Brain microvascular endothelial cell (primary cell): ENCODE measurements around the gene POLR3B.

ENCODE experiments used
- DNase-seq: peaks from one replicate; pipeline ENCODE4 v3.0.0-alpha.2; 2020
- H3K27ac ChIP-seq: fragments of 250-450 bp; sonication (Bioruptor Pico); 2 replicates; pipeline ENCODE4 v1.5.1; 2020; ENCODE audit warnings: mild to moderate bottlenecking, moderate library complexity
- H3K27me3 ChIP-seq: fragments of 250-450 bp; sonication (Bioruptor Pico); replicated peaks from 2 replicates; pipeline ENCODE4 v1.5.1; 2020; ENCODE audit warnings: mild to moderate bottlenecking
- H3K36me3 ChIP-seq: fragments of 250-450 bp; sonication (Bioruptor Pico); replicated peaks from 2 replicates; pipeline ENCODE4 v1.5.1; 2020; ENCODE audit warnings: mild to moderate bottlenecking
- H3K4me3 ChIP-seq: 2 replicates; pipeline ENCODE4 v1.5.1; 2011; ENCODE audit warnings: low read depth, mild to moderate bottlenecking, control low read depth, low read length, moderate library complexity
- CTCF ChIP-seq: IDR thresholded peaks from 2 replicates; pipeline ENCODE4 v1.5.1; 2011; ENCODE audit warnings: low read depth, mild to moderate bottlenecking, moderate library complexity, low read length, control low read depth, inconsistent platforms; ENCODE audit errors: missing control alignments
- in situ Hi-C: cut with HindIII; loops from 2 replicates; pipeline ENCODE4 v1.10.0; 2017; ENCODE audit warnings: low sequenced_read_pairs, low pct_ligation_motif_present

The POLR3B gene

GRCh38 chr12:106429636-106430035, 72.1 kb downstream of the POLR3B start:
- Histone ChIP-seq H3K27me3 (no peaks in the 10 kb centered on the region), H3K4me3 (no peak overlapping the region), H3K27ac (no peak overlapping the region), H3K36me3 (peaks cover 12% of the 10 kb centered on the region)
- in situ Hi-C loops, result no loop called here
- no peak for TF ChIP-seq CTCF
- DNase-seq, result no peak

DNA sequence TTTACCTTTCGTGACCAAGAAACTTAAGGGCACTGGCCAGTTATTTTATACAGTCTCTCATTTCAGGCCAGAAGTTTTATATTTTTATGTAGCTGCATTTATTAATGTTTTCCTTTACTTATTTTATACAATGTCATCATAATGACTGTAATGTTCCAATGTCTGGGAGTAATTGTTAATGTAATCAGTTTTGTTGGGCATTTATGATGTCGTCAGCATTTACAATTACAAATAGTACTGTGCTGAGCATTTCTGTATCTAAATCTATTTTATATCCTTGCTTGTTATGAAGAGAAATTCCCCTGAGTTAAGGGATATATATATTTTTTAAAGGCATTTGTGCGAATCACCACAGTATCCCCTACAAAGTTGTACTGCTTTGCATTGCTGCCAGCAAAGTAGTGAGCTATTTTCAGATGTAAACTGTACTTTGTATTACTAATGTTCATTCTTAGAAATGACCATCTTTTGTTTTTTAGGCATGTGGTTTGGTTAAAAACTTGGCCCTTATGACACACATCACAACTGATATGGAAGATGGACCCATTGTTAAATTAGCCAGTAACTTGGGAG, 74.4 kb downstream of the POLR3B start:
- no peak for DNase-seq
- peaks cover 23% of the 10 kb centered on the region for H3K36me3 ChIP-seq
- TF ChIP-seq CTCF, result no peak
- H3K27ac ChIP-seq, result no peak overlapping the region
- in situ Hi-C loops, result no loop called here
- no peak overlapping the region for H3K4me3 ChIP-seq
- H3K27me3 ChIP-seq, result no peaks in the 10 kb centered on the region

DNA sequence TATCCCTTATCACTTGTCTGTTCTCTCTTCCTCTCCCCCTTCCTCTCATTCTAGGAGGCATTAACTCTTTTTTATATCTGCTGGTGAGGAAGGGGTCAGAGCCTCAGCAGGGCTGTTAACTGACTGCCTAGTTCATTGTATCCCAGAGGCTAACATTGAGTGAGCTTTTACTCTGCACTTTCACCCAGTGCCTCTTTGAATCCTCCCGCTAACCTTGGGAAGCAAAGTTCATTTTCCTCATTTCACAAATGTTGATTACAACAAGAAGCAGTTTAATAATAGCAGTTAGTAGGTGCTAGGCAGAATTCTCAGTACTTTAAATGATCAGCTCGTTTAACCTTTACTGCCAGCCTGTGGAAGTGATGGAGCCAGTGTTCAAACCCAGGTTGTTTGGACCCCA, 75.5 kb downstream of the POLR3B start:
- in situ Hi-C loops, result no loop called here
- Histone ChIP-seq H3K4me3 (no peak overlapping the region), H3K27ac (no peak overlapping the region), H3K27me3 (no peaks in the 10 kb centered on the region), H3K36me3 (peaks cover 31% of the 10 kb centered on the region)
- no peak for DNase-seq
- no peak for TF ChIP-seq CTCF

- Histone ChIP-seq H3K27me3 (no peaks in the 10 kb centered on the region), H3K36me3 (peaks cover 37% of the 10 kb centered on the region), H3K27ac (no peak overlapping the region), H3K4me3 (no peak overlapping the region)
- no peak for DNase-seq
- TF ChIP-seq CTCF, result no peak
- in situ Hi-C loops, result no loop called here
Observed at GRCh38 chr12:106434526-106434925, 77.0 kb downstream of the POLR3B start.

DNA sequence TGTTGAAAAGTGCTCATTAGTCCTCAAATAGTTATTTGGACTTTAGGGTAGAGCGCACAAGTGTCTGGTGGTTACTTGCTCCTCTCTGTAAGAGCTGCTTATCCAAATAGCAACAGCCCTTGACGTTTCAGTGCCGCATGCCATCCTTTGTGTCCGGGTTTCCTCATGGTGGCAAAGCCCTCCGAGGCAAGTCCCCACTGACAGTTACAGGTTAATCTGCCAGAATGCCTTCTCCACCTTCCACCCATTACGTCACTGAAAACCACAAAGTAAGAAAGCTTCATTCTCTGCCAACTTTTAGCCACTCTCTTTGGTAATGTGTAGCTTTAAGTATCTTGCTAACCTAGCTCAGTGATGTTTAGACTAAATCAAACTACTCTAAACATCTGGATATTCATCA, 78.6 kb downstream of the POLR3B start:
- no peak overlapping the region for H3K27ac ChIP-seq
- H3K4me3 ChIP-seq, result no peak overlapping the region
- H3K27me3 ChIP-seq, result no peaks in the 10 kb centered on the region
- no peak for DNase-seq
- in situ Hi-C loops, result no loop called here
- TF ChIP-seq CTCF, result no peak
- H3K36me3 ChIP-seq, result peaks cover 37% of the 10 kb centered on the region

- TF ChIP-seq CTCF, result no peak
- Histone ChIP-seq H3K36me3 (peaks cover 20% of the 10 kb centered on the region), H3K4me3 (no peak overlapping the region), H3K27me3 (no peaks in the 10 kb centered on the region), H3K27ac (no peak overlapping the region)
- DNase-seq, result no peak
- in situ Hi-C loops, result no loop called here
Observed at GRCh38 chr12:106442575-106442974, 85.0 kb downstream of the POLR3B start.
